ENCODE measurements around the gene SPEF1.

The SPEF1 gene

DNA sequence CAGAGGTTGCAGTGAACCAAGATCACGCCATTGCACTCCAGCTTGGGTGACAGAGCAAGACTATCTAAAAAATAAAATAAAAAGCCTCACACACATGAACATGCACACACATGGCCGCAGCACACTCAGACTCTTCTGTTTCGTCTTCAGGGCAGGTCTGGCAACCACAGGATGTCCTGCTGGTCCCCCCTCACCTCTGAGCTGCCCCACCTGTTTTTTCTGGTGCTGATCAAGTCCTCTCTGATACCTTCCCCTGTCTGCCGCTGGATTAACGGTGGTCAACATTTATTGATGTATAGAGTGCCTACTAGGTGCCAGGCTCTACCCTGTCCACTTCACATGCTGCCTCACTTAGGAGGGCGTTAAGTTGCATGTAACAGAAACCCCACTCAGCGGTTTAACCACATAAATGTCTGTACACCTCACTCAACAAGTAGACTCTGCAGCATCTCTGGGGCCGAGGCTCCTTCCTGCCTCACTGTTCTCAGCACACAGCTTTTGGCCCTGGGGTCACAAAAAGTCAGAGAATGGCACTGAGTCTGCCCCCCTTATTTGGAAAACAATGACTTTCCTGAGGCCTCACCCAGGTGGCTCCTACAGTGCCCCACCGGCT, 34.6 kb upstream of the SPEF1 start:
- ChIA-PET CTCF (interaction anchor here (1.3 to 7.1 kb wide), 4 partner anchors 10 to 29 kb away, joined by 3 to 63 read pairs (median 6); partner anchors contain the start of gene CENPB), POLR2A (interaction anchor here (0.6 to 0.7 kb wide), 2 partner anchors 166 to 964 kb away, joined by 3 to 4 read pairs; no protein-coding TSS in a partner anchor)
- TF ChIP-seq, protein P1, sequence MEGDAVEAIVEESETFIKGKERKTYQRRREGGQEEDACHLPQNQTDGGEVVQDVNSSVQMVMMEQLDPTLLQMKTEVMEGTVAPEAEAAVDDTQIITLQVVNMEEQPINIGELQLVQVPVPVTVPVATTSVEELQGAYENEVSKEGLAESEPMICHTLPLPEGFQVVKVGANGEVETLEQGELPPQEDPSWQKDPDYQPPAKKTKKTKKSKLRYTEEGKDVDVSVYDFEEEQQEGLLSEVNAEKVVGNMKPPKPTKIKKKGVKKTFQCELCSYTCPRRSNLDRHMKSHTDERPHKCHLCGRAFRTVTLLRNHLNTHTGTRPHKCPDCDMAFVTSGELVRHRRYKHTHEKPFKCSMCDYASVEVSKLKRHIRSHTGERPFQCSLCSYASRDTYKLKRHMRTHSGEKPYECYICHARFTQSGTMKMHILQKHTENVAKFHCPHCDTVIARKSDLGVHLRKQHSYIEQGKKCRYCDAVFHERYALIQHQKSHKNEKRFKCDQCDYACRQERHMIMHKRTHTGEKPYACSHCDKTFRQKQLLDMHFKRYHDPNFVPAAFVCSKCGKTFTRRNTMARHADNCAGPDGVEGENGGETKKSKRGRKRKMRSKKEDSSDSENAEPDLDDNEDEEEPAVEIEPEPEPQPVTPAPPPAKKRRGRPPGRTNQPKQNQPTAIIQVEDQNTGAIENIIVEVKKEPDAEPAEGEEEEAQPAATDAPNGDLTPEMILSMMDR (IDR thresholded peaks at IDR 0.05; ENCODE audit: control extremely low read depth, extremely low read depth, low read depth, missing control alignments), result no peak
- DNase-seq (ENCODE audit: extremely low spot score), result no peak

DNA sequence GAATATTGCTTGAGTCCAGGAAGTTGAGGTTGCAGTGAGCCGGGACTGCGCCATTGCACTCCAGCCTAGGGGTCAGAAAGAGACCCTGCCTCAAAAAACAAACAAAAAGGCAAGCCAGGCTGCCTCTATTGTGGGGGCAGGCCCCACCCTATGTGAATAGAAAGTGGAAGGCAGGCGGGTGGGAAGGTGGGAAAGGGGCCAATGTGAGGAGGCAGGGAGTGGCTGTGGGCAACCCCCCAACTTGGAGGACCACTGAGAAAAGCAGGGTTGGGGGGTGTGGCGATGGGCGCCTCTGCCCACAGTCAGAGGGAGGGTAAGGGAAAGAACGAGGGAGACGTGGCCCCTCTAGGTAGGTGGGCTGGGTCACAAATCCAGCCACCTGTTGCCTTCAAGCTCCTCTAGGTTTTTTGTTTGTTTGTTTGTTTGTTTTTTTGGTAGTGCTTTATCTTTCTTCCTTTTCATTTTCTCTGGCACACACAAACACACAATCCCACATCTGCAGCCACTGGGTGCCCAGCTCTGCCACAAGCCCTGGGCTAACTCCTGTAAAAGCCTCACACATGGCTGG, 33.8 kb upstream of the SPEF1 start:
- POLR2A ChIA-PET, result no interaction called here
- CTCF ChIA-PET, result interaction anchor here (1.2 to 7.1 kb wide), 5 partner anchors 10 to 28 kb away, joined by 3 to 63 read pairs (median 5); partner anchors contain the start of gene CENPB
- DNase-seq (ENCODE audit: extremely low spot score), result no peak
- TF ChIP-seq, protein P1 (IDR thresholded peaks at IDR 0.05; ENCODE audit: control extremely low read depth, extremely low read depth, low read depth, missing control alignments), result no peak

- TF ChIP-seq, protein P1 (IDR thresholded peaks at IDR 0.05; ENCODE audit: control extremely low read depth, extremely low read depth, low read depth, missing control alignments), result no peak
- ChIA-PET CTCF (interaction anchor here (1.2 to 2.5 kb wide), 8 partner anchors 9 to 137 kb away, joined by 3 to 7 read pairs (median 3); partner anchors contain the start of gene CENPB), POLR2A (no interaction called here)
- no peak for DNase-seq (ENCODE audit: extremely low spot score)
These were observed 32.8 kb upstream of the SPEF1 start for GRCh38 chr20:3813848-3814581.

- ChIA-PET CTCF (interaction anchor here (1.2 to 2.0 kb wide), 5 partner anchors 12 to 136 kb away, joined by 3 to 6 read pairs (median 3); partner anchors contain the start of gene CENPB), POLR2A (no interaction called here)
- TF ChIP-seq, protein P1 (IDR thresholded peaks at IDR 0.05; ENCODE audit: control extremely low read depth, extremely low read depth, low read depth, missing control alignments), result no peak
- no peak for DNase-seq (ENCODE audit: extremely low spot score)
These were observed 32.0 kb upstream of the SPEF1 start for GRCh38 chr20:3812975-3813847.

GRCh38 chr20:3812259-3812681, 31.0 kb upstream of the SPEF1 start:
- POLR2A ChIA-PET, result interaction anchor here (0.5 kb wide), 1 partner anchor 33 kb away, joined by 3 read pairs; no protein-coding TSS in a partner anchor
- CTCF ChIA-PET, result interaction anchor here (1.4 kb wide), 1 partner anchor 25 kb away, joined by 3 read pairs; no protein-coding TSS in a partner anchor
- no peak for DNase-seq (ENCODE audit: extremely low spot score)
- TF ChIP-seq, protein P1 (IDR thresholded peaks at IDR 0.05; ENCODE audit: control extremely low read depth, extremely low read depth, low read depth, missing control alignments), result no peak
